Islet of Langerhans (tissue), 1 donor: Measurements from ENCODE around the gene NOP14.

Source experiments
- FAIRE-seq: peaks from one replicate; lab custom pipeline; 2011; peaks lifted over from hg19 to GRCh38; lab: Jason Lieb, UNC

Gene NOP14

DNA sequence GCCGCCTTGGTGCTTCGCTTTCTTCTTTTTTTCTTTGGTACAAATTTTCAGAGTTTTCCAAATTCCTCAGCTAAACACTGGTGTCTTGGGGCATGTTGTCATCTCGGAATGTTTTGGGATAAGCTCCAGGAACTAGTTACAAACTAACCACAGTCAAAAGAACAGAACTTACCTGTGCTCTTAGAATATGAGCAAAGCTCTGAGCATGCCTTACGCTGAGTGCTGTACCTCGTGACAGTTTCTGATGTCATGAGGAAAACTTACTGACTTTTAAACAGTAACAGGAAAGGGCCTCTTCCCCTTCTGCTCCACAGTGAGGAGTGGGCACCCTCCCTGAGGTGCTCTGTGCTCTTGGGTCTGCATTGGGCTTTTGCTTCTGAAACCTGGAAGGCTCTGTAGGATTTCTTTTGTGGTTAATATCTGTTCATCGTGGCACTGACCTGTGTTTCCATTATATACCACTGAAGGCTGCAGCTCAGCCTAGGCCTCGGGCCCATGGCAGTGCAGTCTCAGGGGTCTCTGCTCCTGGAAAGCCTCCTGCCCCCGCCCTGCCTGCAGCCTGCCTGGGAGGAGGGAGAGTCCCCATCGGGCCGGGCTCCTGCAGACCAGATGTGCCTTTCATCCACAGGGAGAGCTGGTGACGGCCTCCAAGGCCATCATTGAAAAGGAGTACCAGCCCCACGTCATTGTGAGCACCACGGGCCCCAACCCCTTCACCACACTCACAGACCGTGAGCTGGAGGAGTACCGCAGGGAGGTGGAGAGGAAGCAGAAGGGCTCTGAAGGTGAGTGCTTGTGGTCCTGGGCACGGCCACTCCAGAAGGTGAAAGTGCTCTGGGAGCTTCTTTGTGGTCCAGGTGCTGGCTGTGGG, 48.7 kb downstream of the NOP14 start:
- no peak for FAIRE-seq

DNA sequence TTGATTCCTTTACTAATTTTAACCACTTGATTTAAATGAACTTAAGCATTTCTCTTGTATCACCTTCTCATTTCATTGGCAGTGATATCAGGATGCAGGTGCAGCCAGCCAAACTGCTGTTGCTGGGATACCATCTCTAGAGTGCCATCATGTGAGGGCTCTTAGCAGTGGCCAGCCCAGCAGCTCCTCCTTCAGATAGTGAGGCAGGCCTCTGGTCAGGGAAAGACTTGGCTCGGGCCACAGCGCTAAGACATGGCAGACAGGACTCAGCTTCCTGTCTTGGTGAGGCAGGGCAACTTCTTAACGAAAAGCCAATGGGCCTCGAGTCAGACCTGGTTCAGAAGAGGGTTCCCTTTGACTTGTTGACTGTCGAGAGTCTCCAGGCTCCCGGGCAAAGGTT, 50.0 kb downstream of the NOP14 start:
- peak; percentile 56 for FAIRE-seq

DNA sequence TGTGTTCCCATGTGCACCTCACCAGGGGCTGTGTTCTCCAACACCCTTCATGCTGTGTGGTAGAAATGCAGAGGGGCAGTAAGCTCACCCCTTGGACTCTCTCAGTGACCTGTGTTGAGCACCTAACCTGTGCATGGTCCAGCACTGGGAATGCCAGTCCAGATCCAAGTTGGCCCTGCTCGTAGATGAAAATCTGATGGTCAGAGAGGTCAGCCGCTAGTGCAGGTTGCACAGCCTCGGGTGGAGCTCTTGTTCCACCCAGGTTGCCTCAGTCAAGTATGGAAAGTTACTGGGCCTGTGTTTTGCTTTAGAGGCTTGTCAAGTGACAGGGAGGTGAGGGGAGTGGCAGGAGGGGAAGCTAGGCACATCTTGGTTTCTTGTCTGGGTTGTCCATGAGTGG, 51.3 kb downstream of the NOP14 start:
- FAIRE-seq = no peak

DNA sequence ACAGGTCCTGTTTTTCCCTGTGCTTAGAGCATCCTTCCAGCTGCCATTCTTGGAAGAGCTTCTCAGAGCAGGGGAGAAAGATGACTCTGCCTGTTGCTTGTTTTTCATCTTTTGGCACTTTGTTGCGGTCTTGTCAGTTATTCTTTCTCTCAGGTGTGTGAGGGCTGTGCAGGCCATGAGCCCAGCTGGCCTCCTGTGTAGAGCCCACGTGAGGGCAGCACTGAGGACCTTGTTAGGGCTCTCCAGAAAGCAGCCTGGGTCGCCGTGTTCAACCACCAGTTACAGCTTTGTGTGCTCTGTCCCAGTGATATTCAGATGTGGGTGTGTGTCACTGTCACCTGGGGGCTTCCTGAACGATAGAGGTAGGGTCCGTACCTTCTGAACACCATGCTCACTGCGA, 52.8 kb downstream of the NOP14 start:
- FAIRE-seq = no peak

DNA sequence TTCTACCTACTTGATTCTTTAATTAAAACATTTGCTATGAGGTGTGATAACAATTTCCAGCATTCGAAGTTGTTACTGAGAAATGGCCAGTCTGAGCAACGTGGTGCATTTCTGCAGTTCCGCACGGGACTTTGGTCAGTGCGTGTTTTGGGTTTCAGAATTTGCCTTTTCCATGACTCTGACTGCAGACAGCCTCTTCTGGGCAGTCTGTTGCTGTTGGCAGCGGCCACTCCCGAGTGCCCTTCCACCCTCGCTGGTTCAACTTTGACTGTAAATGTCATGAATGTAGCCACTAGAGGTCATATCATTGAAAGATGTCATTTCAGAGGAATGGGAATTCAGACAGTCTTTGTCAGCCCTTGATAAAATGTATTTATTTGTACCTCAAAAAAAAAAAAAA, 53.6 kb downstream of the NOP14 start:
- no peak for FAIRE-seq

DNA sequence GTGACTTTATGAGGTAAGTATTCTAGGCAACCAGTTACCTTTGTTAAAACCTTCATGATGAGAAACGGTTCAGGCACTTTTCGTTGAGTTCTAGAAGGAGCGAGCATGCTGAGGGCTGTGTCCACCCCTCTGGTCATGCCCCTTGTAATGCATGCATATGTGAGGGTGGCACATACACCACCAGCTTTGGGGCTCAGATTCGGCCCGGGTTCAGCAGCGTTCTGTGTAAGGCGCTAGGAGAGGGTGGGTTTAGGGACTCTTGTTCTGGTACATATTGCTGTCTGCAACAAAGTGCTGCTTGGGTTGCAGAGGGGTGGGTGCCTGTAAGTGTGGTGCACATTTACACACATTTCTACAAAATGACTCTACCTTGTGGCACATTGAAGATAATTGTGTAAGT, 54.5 kb downstream of the NOP14 start:
- no peak for FAIRE-seq

DNA sequence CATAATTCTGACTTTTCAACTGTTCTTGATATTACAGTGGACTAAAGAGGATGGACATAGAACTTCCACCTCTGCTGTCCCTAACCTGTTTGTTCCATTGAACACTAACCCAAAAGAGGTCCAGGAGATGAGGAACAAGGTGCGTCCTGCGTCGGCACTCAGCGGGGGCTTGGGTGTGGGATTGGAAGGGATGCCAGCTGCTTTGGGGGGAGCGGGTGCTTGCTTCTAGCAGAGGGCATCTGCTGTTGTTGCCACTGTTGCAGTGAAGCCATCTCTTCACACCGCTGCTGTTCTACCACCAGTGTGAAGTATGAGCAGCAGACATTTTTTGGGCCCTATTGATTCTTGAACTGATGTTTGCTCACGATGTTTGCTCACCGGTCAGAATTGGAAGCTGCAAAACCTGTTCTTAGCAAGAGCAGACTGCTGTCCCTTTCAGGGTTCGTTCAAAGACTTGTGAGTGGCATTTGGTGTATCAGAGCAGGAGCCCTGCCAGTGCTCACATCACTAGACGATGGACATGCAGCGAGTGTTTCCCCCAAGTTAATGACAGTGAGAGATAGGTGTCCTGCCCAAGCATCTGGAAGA, 55.4 kb downstream of the NOP14 start:
- FAIRE-seq = no peak

DNA sequence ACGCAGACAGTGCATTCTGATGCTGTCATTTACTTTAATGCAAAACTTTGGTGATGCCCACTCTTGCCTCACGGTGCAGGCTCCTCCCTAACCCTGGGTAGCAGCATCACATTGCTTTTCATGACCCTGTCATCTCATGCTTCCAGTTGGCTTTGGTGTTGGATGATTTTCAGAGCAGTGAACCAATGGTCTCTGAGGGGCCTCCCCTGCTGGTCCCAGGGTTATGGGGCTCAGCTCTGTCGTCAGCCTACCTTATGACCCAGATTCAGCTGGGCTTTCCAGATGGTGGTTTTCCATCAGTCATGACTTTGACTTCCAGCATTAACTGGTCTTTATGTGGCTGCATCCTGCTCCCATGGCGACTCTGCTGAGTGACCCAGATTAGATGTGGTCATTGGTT, 56.0 kb downstream of the NOP14 start:
- FAIRE-seq = no peak

DNA sequence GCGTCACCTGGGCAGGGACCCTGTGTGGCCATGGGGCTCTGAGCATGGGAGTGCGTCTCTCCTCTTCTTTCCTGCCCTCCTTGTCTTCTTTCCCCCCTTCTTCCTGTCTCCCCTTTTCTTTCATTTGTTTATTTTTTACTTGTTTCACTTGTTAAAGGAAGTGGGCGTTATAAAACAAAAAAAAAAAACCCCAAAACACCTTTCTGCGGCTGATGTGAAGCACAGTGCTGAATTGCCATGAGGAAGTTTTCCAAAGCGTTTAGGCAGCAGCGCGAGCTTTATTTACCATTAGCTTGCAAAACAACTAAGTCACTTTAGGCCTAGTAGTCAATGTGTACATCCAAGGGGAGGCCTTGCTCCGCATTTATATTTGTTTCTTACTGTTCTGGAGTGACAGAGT, 57.0 kb downstream of the NOP14 start:
- FAIRE-seq = no peak

DNA sequence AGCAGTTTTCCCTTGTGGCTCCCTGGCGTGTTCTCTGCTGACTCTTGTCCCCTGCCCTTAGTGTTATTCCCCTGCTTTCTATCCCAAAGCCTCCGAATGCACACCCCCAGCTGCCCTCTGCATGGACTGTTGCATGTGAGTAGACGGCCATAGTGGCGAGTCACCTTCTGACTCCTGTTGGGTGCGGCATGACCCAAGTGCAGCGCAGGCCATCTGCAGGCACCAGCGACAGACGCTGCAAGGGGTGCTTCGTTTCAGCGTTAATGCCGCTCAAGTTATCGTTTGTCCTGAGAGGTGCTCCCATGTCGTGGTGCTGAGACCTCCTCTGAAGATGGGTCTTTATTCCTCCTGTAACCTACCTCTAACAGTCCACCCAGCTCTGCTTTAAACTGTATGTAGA, 57.7 kb downstream of the NOP14 start:
- no peak for FAIRE-seq

DNA sequence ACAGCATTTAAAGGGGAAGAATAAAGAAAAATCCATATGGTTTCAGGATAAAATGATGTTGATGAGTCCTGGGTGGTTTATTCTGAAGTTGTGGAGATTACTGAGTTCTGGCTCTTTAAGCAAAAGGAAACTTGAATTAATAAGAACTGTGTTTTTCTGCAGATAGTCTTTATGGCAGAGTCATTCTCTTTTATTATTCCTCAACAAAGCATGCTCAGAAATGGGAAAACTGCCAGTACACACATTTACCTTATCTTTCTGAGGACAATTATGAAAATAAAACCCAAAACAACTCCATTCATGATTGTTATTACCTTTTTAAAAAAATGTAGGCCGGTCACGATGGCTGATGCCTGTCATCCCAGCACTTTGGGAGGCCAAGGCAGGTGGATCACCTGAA, 61.1 kb downstream of the NOP14 start:
- peak; percentile 45 for FAIRE-seq

DNA sequence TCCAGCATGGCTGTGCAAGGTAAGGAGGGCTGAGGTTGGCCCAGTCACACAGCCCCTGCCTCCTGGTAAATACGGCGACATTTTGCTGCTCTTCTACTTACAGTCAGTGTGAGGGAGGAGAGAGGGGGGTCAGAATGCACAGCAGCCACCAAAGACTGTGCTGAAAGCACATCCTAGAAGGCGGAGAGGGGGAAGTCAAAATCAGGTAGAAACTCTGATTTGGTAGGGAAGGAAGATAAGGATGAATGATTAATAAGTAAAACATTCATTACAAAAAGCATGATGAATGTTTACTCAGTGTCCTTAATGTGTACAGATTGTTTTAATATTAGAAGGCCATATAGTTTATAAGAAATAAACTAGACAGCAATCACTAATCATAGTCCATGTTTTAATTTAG, 62.0 kb downstream of the NOP14 start:
- peak; percentile 36 for FAIRE-seq

DNA sequence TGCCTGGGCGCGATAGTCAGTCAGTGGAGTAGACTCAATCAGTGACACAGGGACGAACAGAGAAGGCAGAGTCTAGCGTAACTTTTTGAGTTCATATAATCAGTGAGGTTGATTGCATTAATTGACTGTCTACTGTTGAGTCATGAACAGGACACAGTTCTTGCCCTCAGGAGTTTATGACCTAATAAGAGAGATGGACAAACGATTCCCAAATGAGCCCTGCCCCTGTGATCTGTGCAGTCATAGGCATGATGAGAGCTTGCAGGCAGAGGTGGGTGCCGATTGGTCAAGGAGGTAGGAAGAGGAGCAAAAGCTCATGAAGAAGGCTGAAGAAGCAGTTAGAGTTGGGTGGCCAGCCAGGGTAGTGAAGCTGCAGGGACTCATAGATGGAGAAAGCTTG, 62.5 kb downstream of the NOP14 start:
- FAIRE-seq = no peak

DNA sequence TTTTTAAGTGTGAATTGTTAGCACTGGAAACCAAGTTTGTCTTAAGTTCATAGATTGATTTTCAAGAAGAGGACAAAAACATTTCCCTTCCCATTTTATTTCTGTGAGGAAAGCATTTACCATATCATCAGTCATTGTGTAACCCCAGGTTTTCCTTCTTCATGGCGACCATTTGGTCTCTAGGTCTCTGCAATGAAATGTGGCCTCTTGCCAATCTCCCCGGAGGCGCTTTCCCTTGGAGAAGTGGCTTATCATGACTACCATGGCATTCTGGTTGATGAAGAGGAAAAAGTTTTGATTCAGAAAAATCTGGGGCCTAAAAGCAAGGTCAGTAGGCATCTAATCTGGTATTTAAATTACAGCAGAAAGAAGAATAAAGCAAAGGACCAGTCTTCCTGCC, 65.2 kb downstream of the NOP14 start:
- no peak for FAIRE-seq

DNA sequence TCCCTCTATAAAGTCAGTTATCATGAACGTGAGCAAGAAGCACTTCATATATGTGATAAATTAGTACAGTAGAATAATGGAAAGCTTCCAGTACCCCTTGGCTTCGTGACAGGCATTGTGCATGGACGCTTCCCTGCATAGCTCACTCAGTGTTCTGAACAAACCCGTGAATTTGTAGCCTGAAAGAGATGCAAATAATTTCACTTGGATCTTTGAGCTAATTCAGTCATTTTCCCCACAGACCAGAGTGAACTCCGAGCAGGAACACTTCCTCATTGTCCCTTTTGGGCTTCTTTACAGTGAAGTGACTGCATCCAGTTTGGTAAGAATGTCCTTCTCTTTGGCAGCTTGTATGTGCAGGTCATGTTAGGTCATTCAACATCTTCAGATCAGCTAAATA, 69.4 kb downstream of the NOP14 start:
- no peak for FAIRE-seq

DNA sequence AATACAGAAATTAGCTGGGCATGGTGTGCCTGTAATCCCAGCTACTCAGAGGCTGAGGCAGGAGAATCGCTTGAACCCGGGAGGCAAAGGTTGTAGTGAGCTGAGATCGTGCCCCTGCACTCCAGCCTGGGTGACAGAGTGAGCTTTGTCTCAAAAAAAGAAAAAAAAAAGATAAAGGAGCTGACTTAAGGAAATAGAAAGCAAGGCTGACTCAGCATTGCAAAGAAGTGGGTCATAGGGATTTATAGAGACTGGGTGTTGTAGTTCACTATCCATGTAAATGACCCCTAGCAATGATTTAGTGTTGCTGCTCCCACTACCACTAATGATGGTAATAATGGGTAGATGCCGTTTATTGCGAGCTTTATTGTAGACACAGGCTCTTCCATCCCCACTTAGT, 71.9 kb downstream of the NOP14 start:
- FAIRE-seq = no peak

DNA sequence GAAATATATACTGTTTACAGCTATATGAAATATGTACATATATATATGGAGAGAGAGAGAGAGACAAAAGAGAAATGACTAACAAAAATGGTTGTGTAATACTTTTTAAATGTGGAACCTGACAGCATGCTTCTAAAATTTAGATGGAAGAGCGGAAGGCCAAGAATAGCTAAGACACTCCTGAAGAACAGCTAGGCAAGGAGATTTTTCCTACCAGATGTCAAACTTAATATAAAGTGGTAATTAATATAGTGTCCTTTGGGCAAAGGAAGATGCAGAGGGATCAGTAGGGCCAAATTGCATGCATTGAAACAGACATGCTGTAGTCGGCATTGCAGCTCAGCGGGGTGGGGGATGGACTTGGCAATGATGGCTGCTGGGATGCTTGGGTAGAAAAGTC, 74.3 kb downstream of the NOP14 start:
- no peak for FAIRE-seq
